ENCODE results near the gene HOTAIR. TPM values are rescaled to one million over a fixed set of nuclear protein-coding genes. Genes with fewer than 3 reads are reported as not detected.

The HOTAIR gene
- total RNA-seq, 1 donor: not detected

- no peak for DNase-seq (ENCODE audit: low read depth)
- H3K4me3 ChIP-seq (ENCODE audit: low read depth, low read length): no peak overlapping the region
- no peak for TF ChIP-seq CTCF (IDR thresholded peaks at IDR 0.05; ENCODE audit: insufficient read depth, low read length)
Observed at GRCh38 chr12:53976172-53976822, 1.5 kb upstream of the HOTAIR start.

- TF ChIP-seq CTCF (IDR thresholded peaks at IDR 0.05; ENCODE audit: insufficient read depth, low read length): no peak
- H3K4me3 ChIP-seq (ENCODE audit: low read depth, low read length): no peak overlapping the region
- no peak for DNase-seq (ENCODE audit: low read depth)
Observed at GRCh38 chr12:53975479-53976152, 862 bp upstream of the HOTAIR start.

GRCh38 chr12:53975064-53975471, 314 bp upstream of the HOTAIR start:
- H3K4me3 ChIP-seq (ENCODE audit: low read depth, low read length): no peak overlapping the region
- DNase-seq (ENCODE audit: low read depth): no peak
- no peak for TF ChIP-seq CTCF (IDR thresholded peaks at IDR 0.05; ENCODE audit: insufficient read depth, low read length)

GRCh38 chr12:53973236-53974042, 1.3 kb downstream of the HOTAIR start:
- no peak overlapping the region for H3K4me3 ChIP-seq (ENCODE audit: low read depth, low read length)
- no peak for DNase-seq (ENCODE audit: low read depth)
- no peak for TF ChIP-seq CTCF (IDR thresholded peaks at IDR 0.05; ENCODE audit: insufficient read depth, low read length)

- H3K4me3 ChIP-seq (ENCODE audit: low read depth, low read length): no peak within 1 kb of the TSS
- TF ChIP-seq CTCF (IDR thresholded peaks at IDR 0.05; ENCODE audit: insufficient read depth, low read length): no peak
- no peak for DNase-seq (ENCODE audit: low read depth)
Observed at GRCh38 chr12:53972722-53973235, 2.0 kb downstream of the HOTAIR start, which contains the start of gene HOXC11. HOXC11 (plus strand) TSS chr12:53973126; CDS start chr12:53973242, 116 bp downstream.

- TF ChIP-seq CTCF (IDR thresholded peaks at IDR 0.05; ENCODE audit: insufficient read depth, low read length): no peak
- no peak overlapping the region for H3K4me3 ChIP-seq (ENCODE audit: low read depth, low read length)
Observed at GRCh38 chr12:53972152-53972702, 2.5 kb downstream of the HOTAIR start.

More at GRCh38 chr12:53972152-53972702, 2.5 kb downstream of the HOTAIR start:
- no peak for DNase-seq (ENCODE audit: low read depth)
